NCI-H2107 treated with DMSO at 0.1 percent for 48 hours (cell line): ENCODE results near the gene OARD1.
A peak's percentile ranks its signal among the peaks of the same experiment; 100 is the strongest.
"Not testable (repeated sequence)": the region's sequence is repeated elsewhere in the genome, so short reads cannot be mapped to it uniquely, and the experiment has no call there.

ENCODE experiments used
- DNase-seq: peaks from one replicate; lab custom pipeline; 2025; ENCODE audit not compliant: unreplicated experiment; lab: John Stamatoyannopoulos, UW

The OARD1 gene

GRCh38 chr6:41028561-41029412 lies 43.4 kb downstream of the OARD1 start:
- DNase-seq = peak; percentile 7

GRCh38 chr6:41027799-41028560 lies 44.2 kb downstream of the OARD1 start:
- peak; percentile 7 for DNase-seq

GRCh38 chr6:41027241-41027640 lies 44.9 kb downstream of the OARD1 start:
- no peak for DNase-seq

- DNase-seq = no peak
Measured at GRCh38 chr6:41025966-41026530, 46.1 kb downstream of the OARD1 start.

GRCh38 chr6:41023114-41023513 lies 49.0 kb downstream of the OARD1 start:
- DNase-seq = no peak

- DNase-seq = no peak
Measured at GRCh38 chr6:41022294-41022693, 49.9 kb downstream of the OARD1 start.

- DNase-seq = no peak
Measured at GRCh38 chr6:41021832-41022231, 50.3 kb downstream of the OARD1 start.

GRCh38 chr6:41017663-41018062 lies 54.5 kb downstream of the OARD1 start:
- DNase-seq = no peak

GRCh38 chr6:41015860-41016259 lies 56.3 kb downstream of the OARD1 start:
- not testable (repeated sequence) for DNase-seq

- DNase-seq = no peak
Measured at GRCh38 chr6:41014780-41015179, 57.4 kb downstream of the OARD1 start.
